Measurements from ENCODE around the gene XPR1.

XPR1 gene

DNA sequence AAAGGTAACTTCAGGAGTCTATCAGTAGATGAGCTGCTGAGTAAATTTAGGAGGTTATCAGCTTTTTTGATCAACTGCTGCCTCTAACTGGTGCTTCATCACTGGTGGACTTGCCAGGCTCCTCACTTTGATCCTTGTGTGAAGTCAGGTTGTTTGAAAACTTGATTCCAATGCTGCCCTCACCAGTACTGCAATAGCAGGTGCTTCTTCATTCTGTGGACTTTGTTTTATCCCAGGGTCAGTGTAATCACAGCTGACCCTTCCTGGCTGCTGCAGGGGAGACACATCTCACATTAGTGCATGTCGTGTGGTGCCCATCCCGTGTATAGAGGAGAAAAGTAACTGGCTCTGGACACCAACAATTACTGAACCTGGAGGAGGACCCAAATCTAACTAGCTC, 260.9 kb downstream of the XPR1 start:
- no peak for DNase-seq (ENCODE audit: low spot score)

DNA sequence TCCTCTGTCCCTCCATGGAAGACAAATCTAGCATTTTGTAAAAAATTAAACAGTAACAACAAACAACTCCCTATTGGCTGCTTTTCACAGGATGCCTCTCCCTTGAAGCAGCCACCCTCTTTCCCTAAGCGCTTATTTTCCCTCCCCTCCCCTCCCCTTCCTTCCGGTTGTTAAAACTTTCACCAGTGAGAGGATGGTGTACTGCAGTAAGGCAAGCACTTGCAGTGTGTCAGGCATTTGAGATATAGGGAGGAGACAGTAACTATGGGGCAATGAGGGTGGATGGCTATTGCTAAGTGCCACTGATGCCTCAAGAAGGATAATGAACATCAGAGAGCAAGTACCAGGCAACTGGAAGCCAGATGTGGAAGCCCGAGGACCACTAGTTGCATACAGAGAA, 261.8 kb downstream of the XPR1 start:
- DNase-seq (ENCODE audit: low spot score) = no peak

DNA sequence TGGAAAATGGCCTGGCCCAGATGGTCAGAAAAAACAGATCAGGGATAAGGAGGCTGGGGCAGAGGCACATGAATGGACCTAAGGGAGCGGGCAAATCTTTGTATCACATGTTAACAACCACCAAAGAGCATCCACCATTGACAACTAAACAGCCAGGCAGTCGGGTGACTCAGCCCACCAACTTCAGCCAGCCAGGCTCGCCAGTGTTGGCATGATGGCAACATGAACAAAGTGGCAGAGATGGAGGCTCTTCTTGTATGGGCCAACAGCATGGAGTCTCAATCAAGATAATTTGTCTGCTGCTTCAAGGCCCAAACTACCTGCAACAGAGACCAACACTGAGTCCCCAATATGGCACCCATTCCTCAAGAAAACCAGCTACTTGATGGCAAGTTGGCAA, 264.3 kb downstream of the XPR1 start:
- DNase-seq (ENCODE audit: low spot score) = no peak

DNA sequence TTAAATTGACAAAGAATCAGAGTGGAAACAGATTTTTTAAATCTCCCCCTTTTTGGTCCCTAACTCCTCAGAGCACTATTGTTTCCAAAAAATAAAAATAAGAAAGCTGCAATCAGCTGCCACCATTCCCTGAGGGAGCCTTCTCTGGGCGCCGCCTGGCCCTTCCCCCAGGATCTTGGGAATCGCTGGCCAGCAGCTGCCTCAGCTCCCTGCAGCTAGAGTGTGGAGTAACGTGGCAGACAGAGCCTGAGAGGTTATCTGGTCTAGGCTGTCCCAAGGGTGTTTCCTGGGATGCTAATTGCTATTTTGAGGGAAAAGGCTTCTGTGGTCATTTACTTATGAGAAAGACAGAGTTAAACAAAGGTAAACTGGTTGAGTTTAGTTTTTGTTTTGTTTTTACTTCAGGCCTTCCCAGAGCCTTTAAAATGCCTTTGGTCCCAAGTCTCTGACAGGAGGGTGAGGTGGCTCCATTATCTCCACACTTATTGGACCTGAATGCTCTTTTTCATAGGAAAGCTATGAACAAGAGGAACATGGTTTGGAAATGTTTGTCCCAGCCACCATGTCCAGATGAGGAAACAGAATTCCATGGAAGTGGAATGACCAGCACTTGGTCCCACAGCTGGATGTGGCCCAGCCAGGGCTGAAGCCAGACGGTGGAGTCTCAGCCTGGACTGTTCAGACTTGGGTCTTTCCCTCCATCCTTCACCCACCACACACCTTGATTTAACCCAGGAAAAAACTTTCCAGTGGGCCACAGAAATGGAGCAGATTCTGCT, 266.8 kb downstream of the XPR1 start:
- DNase-seq (ENCODE audit: low spot score) = no peak

DNA sequence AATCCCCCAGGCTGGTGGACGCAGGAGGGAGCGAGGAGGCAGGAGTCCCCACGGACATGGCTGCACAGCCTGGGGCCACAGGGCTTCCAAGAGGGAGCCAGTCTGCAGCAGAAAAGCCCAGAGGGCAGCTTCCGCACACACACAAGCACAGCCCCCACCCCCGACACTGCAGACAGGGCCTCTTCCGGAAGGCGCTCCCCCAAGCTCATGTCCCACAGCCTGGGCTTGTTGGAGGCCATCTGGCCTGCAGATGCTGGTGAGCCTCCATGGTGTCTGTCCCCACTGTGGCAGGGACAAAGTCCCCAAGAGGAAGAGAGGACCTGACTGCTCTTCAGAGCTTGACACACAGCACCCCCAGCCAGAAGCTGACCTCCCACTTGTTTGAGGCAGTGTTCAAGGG, 267.4 kb downstream of the XPR1 start:
- no peak for DNase-seq (ENCODE audit: low spot score)

DNA sequence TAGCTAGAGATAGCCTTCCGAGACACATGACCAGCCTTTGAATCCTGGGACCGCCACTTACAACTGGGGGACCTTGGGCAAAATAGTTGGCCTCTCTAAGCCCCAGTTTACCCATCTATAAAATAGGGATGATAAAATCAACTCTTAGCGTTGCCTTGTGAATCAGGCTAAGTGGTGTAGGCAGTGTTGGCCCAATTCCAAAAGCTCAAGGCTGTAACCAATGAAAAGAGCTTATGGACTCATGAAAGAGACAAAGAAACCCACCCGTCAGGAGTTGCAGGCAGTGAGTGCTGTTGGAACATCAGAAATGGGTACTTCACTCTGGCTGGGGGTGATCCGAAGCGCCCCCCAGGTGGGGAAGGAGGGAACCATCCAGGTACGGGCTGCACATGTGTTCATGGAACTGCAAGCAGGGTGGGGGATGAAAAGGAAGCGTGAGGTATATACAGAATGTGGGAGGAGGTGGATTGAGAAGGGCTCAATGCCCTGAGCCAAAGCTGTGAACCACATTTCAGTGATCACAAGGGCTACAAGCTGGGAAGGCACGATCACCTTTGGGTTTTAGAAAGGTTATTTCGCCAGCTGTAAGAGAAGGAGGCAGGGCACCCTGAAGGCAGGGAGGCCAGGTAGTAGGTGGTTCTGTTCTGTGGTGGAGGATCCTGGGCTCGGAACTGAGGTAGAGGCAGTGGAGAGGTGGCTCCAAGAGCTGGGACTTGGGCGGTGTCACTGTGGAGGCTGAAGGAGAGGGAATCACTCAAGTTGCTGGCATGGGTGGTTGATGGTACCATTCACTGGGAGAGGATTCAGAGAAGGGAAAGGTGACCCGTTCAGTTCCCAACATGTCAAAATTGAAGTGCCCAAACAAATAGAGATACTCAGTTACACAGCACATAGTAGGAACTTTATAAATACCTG, 269.5 kb downstream of the XPR1 start:
- DNase-seq (ENCODE audit: low spot score) = no peak

DNA sequence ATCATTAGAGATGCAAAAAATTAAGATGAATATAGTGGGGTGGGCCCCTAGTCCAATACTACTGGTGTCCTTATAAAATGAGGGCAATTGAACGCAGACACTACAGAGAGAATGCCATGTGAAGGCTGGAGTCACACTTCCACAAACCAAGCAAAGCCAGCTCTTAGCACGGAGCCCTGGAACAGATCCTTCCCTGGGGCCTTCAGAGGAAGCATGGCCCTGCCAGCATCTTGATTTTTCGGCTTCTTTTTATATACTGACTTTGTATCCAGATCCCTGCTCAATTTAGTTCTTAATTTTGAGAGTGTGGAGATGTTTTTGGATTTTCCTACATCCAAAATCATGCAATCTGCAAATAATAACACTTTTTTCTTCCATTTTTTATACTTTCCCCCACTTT, 270.7 kb downstream of the XPR1 start:
- no peak for DNase-seq (ENCODE audit: low spot score)

DNA sequence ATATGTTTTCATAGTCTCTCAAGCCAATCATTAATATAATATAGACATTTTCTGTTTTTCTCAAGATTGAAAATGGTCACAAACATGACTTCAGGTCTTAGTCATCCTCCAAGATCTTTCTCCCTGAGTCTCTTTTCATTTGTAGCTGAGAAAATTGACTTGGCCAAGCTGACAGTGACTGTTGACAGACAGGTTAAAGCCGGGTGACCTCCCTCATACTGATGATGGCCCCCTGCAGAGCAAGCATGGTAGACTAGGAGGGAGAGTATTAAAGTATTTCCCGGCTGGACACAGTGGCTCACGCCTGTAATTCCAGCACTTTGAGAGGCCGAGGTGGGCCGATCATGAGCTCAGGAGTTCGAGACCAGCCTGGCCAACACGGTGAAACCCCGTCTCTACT, 274.1 kb downstream of the XPR1 start:
- DNase-seq (ENCODE audit: low spot score) = no peak

DNA sequence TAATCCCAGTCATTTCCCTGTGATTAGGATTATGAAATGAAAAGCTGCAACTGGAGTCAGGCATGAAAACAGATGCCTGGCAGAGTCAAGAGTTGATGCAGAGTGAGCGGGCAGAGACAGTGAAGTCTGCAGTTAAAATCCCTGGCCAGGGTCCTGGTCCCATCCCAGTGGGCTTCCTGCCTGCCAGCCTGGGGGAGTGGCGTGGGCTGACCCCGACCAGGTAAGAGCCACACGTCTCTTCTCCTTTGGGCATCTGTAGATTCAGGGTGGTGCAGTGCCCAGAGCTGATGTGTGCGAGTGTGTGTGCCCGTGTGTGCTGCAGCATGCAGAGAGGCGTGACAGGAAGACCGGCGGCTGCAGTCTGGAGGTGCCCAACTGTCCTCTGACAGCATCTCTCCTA, 274.7 kb downstream of the XPR1 start:
- DNase-seq (ENCODE audit: low spot score) = no peak

DNA sequence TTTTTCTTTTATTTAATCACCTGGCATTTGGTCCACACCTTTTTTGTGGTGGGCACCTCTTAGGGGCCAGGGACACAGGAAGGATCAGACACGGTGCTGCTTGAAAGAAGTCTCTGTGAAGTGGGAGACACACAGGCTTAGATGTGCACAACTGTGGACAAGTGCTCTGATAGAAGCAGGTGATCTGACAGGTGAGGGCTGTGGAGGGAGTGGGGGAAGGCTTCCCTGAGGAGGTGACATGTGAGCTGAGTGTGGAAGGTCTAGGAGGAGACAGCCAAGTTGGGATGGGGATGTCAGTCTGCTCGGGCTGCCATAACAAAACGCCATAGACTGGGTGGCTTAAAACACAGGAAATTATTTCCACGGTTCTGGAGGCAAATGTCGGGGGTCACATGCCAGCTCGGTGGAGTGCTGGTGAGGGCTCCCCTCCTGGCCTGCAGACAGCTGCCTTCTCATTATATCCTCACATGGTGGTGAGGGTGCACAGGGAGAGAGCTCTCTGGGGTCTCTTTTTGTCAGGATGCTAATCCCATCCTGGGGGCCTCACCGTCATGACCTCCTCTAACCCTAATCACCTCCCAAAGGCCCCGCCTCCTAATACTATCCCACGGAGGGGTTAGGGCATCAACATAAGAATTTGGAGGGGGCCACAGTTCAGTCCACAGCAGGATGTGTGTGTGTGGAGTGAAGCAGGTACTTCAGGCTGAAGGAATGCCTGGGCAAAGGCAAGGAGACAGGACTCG, 275.7 kb downstream of the XPR1 start:
- DNase-seq (ENCODE audit: low spot score) = no peak

DNA sequence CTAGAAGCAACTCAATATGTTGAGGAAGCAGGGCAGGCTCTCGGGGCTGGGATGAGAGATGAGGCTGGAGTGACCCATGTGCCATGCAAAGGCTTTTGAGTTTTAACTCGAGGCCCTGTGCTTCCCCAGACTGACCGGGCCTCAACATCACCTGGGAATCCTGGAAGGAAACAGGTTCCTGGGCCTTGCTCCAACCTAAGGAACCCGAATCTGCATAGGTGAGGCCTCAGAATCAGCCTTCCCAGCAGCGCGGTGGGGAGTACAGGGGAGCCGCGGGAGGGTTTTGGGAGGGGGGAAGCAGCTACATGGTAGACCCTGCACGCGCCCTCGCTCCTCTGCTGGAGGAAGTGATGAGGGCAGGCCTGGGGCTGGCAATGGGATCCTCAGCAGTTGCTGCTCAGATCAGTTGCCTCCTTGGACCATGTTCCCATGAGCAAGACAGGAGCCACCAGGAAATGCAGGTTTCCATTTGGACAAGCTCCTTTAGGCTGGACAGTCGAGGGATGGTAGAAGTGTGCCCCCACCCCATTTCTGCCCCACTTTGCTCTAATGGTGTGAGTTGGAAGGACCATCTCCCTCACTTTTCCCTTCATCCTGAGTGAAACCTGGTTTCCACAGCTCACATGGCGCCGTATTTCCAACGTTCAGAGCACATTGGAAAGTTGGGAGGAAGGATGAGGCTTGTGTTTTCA, 276.4 kb downstream of the XPR1 start:
- DNase-seq (ENCODE audit: low spot score) = no peak

DNA sequence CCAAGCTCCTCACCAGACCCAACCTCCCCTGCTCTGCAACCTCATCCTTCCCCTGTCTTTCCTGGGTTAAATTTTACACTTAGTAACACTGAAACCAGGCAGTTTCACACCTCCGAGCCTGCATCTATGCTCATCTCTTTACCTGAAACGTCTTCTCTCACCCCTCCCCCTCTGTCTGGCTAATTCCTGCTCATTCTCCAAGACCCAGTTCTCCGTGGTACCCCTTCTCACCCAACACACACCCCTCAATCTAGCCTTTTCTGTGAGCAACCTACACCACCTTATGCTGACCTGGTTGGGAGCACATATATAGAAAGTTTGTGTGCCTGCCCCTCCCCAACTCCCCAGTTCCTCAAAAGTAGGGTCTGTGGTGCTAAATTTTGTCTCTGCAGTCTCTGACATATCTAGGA, 277.2 kb downstream of the XPR1 start:
- DNase-seq (ENCODE audit: low spot score) = no peak

DNA sequence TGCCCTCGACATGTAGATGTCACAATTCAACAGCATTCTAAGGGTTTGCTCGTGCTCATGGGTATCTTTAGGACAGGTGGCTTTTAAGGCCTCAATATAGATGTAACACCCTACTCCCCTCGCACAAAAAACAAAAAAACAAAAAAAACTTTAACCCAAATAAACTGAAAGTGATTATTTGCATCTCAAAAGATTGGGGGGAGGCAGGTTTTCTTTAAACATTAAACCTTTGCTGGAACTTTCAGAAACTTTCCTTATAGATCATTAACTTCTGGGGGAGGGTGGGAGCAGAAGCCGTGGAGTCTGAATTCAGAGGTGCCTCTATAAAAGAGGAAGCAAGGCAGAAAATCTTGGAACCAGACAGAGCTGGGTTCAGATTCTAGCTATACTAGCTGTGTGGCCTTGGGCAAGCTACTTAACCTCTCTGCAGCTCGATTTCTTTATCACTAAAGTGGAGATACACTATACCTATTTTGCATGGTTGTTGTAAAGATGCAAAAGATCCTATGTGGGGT, 277.7 kb downstream of the XPR1 start:
- DNase-seq (ENCODE audit: low spot score) = no peak

DNA sequence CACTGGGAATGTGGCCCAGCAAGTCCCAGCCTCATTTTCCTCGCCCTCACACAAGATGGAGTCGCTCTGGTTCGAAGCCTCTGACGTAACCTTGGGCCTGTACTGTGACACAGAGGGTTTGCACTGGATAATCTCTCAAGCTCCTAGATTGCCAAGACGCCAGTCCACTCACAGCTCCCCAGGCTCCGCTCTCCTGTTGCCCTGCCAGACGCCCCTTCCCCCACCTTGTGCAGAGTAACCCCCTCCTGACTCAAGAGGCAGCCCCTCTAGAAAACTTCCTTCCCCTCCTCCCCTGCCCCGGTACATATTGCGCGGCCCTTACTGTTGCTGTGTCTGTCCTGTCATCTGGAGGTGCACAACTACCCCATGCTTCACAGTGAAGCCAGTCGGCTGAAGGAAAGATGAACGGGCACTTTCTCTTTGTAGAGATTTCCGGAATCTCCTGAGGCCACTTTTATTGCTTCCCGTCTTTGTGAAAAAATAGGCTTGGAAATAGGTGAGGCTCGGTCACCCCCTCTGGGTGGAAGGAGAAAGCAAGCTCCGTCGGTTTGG, 279.9 kb downstream of the XPR1 start:
- no peak for DNase-seq (ENCODE audit: low spot score)

DNA sequence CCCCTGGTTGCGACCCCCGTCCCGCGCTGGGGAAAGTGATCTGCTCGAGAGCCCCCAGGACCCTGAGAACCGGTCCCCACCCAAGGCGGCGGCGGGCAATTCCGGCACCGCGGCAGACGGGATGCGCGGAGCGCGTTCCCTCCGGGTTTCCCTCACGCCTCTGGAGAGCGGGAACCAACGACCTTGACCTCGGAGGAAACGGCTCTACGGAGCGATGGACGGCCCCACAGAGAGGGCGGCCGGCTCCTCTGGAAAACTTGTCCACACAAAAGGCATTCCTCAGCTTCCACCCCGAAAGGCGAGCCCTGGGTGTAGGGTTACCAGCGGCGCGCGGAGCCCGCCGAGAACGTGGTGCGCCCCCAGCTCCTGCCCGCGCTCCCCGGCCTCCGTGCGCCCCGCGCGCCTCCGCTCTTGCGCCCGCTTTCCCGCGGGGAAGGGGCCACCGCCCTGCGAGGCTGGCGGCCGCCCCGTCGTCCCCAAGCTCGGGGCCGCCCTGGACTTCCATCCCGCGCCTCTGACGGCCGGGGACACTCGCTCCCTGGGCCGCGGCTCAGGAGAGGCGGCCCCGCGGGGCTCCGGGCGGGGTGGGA, 280.5 kb downstream of the XPR1 start:
- DNase-seq (ENCODE audit: low spot score) = no peak

DNA sequence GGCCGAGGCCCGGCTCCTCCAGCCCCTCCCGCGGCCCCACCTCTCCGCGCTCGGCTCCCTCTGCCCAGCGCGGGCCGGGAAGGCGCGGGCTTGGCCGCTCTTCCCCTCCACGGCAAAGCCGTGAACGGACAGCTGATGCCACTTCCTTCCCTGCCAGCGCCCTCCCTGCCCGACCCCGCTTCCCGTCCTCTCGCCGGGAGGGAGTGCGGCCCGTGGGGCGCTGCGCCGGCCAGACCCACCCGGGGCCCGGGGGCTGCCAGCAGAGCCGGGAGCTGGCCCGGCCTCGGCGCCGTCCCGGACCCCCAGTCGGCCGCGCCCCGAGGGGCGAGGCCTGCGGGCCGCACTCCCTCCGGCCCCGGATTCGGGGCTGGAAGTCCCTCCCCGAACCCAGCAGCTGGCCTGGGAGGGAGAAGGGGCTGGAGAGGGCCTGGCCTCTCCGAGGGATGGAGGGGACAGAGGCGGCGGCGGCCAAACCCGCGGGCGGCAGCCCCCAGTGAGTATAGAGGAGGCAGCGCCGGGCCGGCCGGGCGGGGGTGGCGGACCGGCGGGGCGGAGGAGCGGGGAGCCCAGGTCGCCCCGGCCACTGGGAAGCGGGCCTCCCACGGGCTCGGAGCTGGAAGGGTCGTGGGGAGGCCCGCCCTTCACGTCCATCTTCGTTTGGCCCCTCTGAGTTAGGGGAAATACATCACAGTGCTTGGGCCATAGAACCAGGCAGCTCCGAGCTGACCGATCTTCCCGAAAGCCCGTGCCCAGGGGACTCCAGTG, 281.2 kb downstream of the XPR1 start, which contains the start of gene KIAA1614:
TSS of gene KIAA1614 (plus strand) at position 97 of the 765 bp plus-strand sequence. CDS start at position 444, 347 bp downstream.
- DNase-seq (ENCODE audit: low spot score) = no peak

DNA sequence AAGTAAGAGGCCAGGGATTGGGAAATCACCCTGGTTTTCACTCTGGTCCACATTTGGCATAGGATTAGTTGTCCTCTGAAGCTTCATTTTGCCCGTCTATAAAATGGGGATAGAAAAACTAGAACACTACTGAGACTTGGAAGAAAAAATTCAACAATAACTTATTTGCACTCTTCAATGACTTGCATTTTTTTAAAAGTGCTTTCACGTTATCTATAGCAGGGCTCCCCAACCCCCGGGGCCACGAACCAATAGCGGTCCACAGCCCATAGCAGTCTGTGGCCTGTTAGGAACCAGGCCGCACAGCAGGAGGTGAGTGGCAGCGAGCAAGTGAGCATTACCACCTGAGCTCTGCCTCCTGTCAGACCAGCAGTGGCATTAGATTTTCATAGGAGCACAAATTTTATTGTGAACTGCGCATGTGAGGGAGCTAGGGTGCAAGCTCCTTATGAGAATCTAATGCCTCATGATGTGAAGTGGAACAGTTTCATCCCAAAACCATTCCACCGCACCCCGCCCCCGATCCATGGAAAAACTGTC, 283.7 kb downstream of the XPR1 start:
- DNase-seq (ENCODE audit: low spot score) = no peak

DNA sequence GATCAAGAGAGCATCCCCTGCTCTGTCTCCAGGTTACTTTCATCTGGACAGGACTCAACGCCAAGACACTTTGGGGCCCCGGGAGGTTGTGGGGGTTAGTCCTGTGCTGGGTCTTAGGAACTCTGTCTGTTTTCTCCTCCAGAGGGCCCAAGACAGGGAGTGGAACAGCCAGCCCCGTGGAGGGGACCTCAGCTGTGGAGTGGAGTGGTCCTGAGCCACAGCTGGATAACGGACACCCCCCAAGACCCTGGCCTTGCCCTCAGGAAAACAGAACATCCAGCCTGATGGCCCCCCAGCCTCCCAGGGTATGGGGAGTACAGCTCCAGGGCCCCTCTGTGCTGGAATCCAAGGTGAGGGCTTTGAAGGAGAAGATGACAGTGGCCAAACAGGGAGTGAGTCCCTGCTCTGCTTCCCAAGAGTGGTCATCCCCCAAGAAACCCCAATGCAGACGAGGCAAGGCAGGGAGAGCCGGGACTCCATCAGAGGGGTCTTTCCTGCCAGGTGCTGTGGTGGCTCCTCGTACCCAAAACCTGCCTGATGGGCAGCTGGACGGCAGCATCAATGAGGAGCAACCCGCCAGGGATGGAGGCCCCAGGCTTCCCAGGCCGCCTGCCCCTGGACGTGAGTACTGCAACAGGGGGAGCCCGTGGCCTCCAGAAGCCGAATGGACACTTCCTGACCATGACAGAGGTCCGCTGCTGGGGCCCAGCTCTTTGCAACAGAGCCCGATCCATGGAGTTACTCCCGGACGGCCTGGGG, 284.4 kb downstream of the XPR1 start:
- DNase-seq (ENCODE audit: low spot score) = no peak

DNA sequence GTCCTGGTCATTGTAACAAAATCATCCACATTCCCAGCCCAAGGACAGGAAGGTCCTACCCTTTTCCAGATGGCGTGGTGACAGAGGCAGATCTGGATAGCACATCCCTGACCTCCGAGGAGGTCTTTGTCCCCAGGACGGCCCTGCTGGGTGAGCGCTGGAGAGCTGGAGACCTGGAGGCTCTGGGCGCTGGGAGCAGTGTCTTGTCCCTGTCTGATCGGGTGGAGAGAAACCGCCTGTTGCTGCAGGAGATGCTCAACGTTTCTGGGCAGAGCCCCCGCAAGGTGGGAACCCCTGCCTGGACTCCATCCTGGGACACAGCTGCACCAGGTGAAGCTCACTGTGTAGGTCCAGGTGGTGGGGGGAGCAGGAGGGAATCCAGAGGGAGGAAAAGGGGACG, 284.9 kb downstream of the XPR1 start:
- no peak for DNase-seq (ENCODE audit: low spot score)
